Glomerular endothelial cell (primary cell): ENCODE results near the gene TTC21B. TPM values are rescaled to one million over a fixed set of nuclear protein-coding genes. Genes with fewer than 3 reads are reported as not detected.

Experiments used
- DNase-seq: peaks from one replicate; pipeline ENCODE4 v3.0.0-alpha.2; 2011; ENCODE audit warnings: low read depth, low spot score; ENCODE audit errors: extremely low read depth
- total RNA-seq: library from RNA; depleted of rRNA; stranded (reverse); fragments of >200 nt; gene quantifications from 2 replicates; pipeline ENCODE4 v1.2.3, GENCODE V29; 2015

TTC21B gene
- total RNA-seq, 1 donor from 2014 or later, result 28.3 TPM

DNA sequence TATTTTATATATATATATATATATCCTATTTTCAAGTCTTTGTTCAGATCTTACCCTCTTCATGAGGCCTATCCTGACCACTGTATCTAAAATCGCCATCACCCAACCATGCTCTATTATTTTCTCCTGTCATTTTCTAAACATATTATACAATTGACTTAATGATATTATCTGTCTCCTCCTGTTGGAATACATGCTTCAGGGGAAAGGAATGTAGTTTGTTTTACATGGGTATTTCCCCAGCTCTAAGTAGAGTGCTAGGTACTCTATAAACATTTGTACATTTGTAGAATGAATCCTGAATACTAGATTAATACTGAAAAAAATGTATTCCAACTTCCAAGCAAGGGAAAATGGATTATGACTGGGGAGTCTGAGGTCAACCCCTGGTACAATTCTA, 26.2 kb downstream of the TTC21B start:
- no peak for DNase-seq

DNA sequence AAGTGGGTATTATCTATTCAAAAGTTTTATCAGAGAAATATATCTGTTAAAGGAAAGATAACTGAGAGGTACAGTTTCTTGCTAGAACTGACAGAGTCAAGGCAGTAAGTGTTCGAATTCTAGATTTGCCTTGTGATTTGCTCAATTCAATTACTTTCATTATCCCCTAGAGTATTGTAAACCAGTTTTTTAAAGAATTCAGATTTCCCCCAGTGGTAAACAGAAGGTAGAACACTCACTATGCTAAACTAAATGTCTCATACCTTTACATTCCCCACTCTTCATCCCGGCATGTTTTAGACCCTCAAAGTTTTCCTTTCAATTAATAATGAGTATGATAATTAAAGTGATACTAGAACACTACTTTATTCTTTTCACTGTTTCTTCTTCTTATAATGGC, 28.6 kb downstream of the TTC21B start:
- DNase-seq, result no peak

DNA sequence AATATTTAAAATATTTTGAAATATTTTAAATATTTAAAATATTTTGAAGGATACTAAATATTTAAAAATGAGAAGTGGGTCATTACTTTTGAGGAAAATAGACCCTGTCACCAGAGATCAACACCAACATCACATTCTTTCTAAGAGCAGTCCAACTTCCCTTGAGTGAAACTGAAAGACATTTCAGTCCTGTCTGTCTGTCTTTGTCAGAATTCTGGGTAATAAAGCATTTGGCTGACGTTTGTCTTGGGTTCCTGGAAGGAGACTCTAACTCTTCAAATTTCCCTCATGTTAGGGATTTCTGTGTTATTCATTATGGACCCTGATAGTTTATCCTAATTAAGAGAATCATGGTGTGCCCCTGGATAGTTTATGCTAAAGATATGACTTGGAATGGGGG, 32.8 kb downstream of the TTC21B start:
- DNase-seq, result no peak

DNA sequence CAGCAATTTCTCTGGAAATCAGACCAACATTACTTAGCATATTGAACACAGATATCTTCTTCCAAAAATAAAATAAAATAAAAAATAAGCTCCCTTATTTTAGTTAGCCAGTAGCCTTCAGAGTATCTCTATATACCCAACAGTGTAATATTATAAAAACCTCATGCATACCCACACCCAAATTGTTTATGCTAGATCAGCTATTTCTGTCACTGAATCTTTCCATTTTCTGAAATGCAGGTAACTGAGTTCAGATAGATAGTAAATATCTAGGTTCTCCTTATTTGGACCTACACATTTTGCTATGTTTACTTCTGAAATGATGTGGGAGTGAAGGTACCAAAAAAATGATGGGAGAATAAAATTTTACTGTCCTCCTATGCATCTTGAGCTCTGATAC, 39.9 kb downstream of the TTC21B start:
- DNase-seq, result no peak

DNA sequence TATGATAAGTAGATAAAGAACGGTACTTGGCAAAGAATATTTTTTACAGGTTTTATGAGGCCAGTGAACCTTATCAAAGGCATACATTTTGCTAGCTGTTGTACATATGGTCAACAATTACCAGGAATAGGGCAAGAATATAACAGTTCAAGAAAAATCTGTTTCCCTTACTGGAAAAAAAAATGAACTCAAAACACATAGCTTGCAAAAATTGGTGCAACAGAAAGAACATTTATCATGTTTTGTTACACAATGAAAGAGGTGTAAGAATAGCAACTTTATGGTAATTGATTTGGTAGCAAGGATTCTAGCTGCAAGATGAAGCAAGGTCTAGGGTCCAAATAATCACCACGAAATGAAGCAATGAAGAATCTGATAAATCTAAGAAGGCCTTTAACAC, 41.6 kb downstream of the TTC21B start:
- DNase-seq, result no peak

DNA sequence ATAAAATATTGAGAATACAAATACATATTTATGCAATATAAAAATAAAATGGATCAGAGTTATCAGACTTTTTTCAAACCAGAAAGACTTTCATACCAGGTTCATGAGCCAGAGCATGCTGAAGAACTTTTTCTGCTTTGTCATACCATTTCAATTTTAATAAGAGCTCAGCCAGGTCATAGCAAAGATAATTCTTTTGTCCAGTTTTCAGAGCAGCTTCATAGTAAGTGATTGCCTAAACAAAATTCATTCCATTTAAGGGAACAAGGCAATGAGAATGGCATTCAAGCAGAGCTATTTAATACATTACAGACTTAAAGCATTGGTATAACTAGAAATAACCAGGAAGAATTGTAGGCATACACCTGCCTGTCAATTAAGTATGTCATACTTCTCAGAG, 42.3 kb downstream of the TTC21B start:
- no peak for DNase-seq

DNA sequence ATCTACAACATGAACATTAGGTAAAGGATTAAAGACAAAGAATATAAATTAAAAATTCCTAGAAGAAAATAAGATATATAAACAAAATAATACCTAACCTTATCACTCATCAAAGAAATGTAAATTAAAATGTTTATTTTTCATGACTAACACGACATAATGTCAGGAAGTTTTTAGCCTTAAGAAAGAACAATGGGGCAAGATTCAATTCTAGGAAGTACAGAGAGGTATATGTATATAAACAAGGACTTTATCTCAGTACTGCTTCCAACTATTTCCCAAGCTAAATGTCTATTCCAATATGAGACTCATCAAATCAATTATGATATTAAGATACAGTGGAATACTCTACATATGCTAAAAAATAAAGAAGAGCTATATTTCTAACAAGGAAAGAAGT, 44.1 kb downstream of the TTC21B start:
- peak; percentile 34 for DNase-seq

DNA sequence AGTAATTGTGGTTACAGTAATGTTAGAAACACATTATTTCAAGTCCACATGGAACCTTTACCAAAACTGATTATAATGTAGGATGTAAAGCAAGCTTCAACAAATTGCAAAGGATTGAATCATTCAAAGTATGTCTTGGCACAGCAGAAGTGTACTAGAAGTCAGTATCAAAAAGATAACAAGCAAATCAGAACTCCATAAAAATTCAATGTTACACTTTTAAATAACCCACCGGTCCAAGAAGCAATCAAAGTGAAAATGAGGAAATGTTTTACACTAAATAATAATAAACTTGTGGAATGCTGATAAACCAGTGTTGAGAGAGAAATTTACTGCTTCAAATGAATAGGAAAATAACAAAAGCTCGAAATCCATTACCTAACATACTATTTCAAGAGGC, 47.7 kb downstream of the TTC21B start:
- no peak for DNase-seq

DNA sequence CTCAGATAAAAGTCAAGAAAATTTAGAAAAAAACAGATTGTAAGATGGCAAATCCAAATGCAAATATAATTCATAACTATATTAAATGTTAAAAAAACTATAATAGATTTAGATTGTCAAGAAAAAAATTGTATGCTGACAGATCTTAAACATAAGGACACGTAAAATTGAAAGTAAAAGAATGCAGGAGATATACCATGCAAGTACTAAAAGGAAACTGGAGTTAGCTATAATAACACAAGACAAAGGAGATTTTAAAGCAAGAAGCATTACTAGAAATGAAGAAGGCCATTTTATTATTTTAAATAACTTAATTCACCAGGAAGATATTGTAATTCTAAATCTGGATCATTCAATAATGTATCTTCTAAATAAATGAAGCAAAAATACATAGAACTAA, 48.3 kb downstream of the TTC21B start:
- no peak for DNase-seq

DNA sequence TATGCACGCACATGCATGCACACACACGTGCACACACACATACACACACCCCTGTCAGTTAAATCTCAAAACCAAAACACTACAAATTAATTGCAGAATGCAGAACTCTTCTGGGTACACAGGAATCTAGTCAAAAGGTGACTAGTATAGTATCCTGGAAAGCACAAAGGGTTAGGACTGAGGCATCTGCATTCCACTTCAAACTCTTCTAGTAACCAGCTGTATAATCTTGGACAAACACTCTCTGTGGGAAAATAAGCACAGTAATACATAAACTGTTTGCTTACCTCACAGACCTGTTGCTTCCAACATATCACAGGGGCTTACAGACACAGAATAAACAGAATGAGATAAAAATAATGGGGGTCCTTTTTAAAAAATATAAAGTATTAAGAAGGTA, 49.1 kb downstream of the TTC21B start:
- no peak for DNase-seq

DNA sequence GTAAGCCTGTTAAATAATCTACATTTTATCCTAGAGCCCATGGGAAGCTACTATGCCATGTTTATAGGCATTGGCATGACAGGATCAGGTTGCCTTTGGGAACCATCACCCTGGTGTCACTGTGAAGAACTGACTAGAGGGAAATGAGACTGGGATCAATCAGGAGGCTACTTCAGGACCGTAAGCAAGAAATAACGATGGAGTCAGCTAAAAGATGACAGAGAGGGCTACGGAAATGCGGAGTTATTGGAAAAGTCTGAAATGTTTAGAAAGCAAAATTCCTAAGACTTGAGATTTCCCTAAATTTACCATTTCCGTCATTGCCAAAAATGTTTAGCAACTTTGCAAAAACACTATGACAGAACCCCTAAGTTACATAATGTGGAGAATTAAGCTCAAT, 50.2 kb downstream of the TTC21B start:
- no peak for DNase-seq

DNA sequence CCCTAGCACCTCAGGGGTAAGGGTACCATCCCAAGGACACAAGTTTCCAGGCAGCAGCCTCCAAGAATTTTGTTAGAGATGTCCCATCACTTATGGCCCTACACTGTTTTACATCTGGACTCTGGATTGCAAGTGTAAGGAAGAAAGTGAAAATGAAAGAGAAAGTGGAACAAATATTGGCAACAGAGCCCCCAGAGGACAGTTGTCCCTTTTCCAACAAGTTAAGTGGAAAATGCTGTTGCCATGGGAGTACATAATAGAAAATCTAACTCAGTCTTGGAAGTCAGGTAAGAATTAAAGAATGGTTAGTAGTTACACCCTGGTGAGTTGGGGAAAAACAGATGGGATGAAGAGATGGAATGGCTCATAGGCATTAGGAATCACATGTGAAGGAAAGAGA, 50.6 kb downstream of the TTC21B start:
- no peak for DNase-seq

DNA sequence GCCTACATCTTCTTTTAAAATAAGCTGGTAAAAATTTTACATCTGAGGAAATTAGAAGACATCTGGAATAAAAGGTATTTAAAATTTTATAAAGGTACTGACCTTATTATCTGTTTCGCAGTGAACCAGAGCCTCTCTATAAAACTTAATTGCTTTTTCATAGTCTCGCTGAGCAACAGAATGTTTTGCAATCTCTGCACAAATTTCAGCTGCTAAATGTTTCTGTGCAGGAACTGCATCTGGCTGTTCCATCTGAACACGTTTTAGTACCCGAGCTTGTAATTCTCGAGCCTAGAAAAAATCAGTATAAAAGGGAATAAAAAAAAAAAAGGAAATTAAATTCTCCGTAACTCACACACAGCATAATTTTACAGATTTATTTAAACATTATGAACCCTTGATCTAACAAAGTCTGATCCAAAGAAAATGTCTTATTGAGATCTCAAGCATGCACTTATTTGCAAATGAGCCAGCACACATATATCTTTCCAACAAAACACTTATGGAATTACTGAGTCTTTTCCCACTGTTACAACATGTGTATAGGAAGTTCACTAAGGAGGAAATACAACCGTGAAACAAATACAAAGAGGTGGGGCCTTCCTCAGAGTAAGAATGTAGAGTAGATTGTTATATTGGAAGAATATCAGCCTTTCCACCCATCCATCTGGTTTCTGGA, 51.8 kb downstream of the TTC21B start:
- no peak for DNase-seq

DNA sequence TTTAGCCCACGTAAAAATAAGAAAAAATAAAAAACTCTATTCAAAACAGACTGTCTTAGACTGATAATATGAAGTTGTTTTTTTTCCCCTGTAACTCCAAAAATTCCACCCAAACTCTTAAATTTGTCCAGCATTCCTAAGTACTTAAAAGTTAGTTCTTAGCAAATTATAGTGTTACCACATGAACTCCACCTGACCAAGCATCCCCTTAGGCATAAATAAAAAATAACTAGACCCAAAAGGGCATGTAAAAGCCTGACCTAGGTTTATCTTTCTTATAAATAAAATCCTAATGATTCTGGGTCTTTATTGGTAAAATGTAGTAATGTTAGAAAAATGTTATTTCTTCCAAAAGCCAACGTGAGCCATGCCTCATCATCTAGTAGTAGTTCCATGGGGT, 54.3 kb downstream of the TTC21B start:
- DNase-seq, result no peak

DNA sequence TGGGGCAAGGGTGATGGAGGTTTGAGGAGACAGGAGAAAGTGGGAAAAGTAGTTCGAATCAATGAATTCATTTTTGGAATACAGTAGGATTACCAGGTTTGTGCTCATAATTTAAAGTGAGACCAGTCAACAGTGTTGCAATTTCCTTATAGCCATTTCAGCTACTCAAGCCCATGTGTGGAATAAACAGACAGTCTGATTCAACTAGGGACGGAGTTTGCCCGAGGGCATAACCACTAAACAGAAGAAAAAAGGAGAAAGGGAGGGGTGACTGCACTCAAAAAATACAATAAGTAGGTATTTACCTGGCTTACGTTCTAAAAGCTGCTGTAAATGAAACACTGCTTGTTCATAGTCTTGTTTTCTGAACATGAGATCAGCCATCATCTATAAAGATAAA, 55.2 kb downstream of the TTC21B start:
- DNase-seq, result no peak

DNA sequence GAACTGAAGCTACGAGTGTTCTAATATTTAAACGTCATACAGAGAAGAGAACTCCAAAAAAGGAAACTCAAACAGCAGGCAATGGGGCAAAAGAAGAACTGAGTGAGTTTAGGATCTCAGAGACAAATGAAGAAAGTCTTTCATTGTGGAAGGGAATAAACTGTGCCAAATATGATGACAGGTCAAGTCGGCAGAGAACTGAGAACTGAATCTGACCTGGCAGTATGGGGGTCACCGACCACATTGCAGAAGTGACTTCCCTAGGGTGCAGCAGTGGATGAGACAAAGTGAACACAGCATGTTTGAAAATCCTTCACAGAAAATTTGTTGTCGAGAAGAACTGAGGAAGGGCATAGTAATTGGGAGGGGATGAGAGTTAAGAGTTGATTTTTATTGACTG, 55.9 kb downstream of the TTC21B start:
- DNase-seq, result no peak

DNA sequence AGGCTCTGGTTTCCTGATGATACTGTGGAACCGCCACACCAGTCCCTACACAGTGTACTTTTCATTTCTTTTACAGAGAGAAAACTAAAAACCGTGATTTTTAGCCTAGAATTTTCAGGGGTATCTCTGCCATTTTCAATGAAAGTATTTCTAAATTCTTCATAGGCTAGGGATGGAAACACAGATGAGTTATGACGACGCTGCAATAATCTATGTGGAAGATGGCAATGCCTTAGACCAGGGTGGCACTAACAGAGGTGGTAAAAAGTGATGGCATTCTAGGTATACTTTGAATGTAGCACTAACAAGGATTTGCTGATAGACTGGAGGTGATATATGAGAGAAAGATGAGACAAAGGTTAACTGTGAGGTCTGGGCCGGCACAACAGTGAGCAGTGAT, 56.5 kb downstream of the TTC21B start:
- DNase-seq, result no peak

DNA sequence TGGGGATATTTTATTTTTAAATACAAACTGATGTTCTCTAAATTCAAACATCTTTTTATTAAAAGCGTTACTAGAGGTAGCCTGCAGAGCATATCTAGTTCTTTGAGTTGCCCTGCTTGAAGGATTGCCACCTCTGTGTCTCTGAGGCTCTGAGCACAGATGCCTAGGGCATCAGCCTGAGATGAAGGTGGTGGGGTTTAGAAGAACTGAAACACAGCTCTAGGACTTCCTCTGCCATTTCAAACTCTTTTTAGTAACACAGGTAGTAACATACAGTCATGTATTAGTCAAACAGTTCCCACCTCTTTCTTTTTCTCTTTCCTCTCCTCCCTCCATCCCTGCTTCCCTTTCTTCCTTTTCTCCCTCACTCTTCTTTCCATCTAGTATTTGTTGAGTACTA, 57.6 kb downstream of the TTC21B start:
- DNase-seq, result no peak

DNA sequence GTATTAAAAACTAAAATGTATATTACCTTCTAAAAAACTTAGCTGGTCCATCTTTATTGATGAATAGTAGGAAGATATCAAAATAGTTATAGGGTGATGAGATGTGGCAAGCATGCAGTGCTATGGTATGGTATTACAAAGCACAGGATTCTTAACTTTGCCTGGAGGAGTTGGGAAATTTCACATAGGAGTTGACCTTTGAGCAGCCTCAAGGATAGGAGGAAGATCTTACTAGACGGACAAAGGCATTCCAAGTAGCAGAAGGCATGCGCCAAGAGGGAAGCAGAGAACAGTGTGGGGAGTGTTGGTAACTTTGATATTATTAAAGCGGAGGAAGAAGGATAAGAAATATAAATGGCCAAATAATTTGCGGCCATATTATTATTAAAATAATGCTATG, 60.0 kb downstream of the TTC21B start:
- no peak for DNase-seq

DNA sequence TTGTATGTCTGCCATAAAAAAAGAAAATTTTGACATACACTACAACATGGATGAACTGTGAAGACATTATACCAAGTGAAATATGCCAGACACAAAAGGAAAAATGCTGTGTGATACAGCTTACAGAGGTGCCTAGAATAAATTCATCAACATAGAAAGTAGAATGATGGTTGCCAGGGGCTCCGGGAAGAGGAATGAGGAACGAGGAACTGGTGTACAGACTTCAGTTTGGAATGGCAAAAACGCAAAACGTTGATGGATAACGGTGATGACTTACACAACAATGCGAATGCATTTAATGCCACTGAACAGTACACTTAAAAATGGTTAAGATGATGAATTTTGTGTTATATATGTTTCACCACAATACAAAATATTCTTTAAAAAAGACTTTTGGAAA, 61.0 kb downstream of the TTC21B start:
- DNase-seq, result no peak

DNA sequence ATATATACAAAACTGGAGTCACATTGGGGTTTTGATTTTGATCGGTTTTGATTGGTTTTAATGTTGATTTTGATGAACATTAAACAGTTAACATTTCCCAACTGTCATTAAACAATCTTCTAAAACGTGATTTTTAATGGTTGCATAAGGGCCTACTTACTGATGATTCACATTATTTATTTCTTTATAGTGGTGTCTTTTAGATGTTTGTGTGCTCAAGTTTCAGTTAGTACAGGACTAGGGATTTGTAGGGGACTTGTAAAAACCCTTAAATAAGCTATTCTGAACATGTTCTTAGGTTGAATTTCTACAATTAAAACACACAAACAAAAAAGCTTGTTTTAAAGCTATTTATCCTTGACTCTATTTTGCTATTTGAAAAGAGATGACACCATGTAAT, 61.6 kb downstream of the TTC21B start:
- DNase-seq, result no peak

DNA sequence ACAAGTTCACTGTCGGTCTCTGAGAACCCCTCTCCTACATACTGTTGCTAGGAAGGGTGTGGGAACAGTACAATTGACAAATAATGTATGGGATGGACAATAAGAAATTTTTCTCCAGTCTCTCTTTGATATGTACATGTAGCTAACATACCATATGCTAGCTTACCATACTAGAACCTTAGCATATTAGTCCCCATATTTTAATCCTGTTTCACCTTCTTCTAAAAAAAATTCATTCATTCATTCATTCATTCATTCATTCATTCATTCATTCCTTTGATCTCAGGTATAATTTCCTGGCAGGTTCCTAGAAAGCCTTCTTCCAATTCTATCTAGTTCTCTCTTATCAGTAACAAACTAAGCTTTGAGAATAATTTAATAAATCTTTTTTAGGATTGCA, 62.2 kb downstream of the TTC21B start:
- no peak for DNase-seq

DNA sequence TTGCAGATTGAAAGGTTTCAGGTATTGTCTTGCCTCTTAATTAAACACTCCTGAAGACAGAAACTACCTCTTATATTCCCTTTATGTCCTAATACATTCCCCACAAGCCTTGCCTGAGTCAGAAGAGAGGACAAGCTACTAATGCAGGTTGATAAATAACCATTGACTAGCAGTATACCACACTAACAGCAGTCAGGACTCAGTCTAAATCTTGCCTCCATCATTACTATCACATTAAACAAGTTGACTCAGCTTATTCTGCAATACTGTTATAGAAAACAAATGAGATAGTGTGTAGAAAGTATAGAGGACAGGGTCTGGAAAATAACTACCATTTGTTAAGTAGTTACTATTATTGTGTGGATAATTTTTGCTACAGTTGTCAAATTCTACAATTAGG, 63.8 kb downstream of the TTC21B start:
- no peak for DNase-seq
